AG08396 (cell line): ENCODE measurements around the gene MYBPHL.
"Not testable (repeated sequence)": the region's sequence is repeated elsewhere in the genome, so short reads cannot be mapped to it uniquely, and the experiment has no call there.

ENCODE experiments used
- DNase-seq: peaks from one replicate; pipeline ENCODE4 v3.0.0; 2012; ENCODE audit warnings: low spot score, mixed read lengths

Gene MYBPHL

GRCh38 chr1:109305991-109306390 is 820 bp downstream of the MYBPHL start:
- not testable (repeated sequence) for DNase-seq

GRCh38 chr1:109304226-109304920 is 2.4 kb downstream of the MYBPHL start:
- no peak for DNase-seq

DNA sequence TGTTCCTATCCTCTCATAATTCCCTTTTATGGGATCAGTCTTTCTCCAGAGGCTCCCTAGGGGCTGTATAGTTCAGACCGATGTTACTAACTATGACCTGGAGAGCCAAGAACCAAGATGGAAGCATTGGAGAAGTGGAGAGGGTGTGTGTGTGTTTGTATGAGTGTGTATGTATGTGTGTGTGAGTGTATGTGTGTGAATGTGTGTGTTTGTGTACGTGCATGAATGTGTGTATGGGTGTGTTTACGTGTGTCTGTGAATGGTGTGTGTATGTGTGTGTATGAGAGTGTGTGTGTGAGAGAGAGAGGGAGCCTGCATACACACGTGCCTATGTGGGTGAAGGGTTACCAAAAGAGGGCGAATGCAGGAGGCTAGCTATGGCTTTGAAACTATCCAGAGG is 4.9 kb downstream of the MYBPHL start:
- no peak for DNase-seq

DNA sequence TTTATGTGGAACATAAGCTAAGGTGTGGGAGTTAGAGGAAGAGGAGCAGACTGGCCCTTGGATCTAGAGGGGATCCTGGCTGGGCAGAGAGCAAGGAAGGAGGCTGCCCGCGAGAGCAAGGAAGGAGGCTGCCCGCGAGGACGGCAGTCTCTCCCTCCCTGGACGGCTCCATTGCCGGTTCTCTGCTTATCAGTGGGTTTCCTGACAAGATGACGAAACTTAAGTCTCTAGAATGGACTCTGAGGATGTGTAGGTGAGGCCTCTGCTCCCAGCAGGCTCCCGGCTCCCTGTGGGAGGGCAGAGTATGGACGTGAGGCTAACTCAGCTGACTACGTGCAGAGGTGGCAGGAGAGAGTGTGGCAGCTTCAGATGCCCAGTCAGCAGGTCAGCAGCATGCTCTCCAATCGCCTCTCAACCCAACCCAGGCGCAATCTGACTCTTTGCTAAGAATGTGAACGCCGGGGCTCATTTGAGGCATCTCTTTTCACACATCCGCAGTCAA is 6.1 kb downstream of the MYBPHL start:
- DNase-seq = no peak

DNA sequence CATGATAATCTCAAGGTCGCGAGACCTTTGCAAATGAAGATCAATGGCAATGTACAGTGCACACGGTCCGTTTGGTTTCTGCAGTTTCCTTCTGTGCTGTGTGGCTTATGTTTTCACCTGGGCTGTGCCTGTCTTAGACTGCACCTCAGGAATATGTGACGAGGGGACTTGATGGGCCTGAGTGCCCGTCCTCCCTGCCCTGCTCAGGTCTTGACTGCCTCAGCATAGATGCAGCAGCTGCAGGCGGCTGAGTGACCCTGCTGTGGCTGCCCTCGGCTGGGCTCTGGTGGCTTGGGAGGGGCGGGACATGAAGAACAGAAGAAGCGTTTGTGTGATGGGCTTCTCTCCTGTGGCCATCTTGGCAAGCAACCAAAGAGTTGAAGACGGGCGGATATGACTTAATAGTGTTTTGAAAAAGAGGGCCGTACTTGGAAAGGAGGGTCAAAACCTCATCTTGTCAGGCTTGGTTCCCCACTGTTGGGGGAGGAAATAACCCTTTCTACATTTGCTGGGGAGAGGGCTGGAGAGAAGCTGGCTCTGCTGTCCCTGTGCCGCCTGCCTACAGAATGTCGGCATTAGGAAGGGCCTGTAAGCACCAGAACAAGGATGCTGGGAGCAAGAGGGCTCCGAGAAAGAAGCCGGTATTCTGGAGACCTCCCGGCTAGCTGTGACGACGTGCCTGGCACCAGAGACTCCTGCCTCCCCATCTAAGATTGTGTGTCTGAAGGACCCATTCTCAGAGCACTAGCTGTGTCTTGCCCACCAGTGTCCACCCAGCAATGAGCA is 7.1 kb downstream of the MYBPHL start:
- DNase-seq = peak; percentile 46

GRCh38 chr1:109298666-109299557 is 7.9 kb downstream of the MYBPHL start:
- DNase-seq = peak; percentile 81

GRCh38 chr1:109296782-109297181 is 10.0 kb downstream of the MYBPHL start:
- DNase-seq = no peak

DNA sequence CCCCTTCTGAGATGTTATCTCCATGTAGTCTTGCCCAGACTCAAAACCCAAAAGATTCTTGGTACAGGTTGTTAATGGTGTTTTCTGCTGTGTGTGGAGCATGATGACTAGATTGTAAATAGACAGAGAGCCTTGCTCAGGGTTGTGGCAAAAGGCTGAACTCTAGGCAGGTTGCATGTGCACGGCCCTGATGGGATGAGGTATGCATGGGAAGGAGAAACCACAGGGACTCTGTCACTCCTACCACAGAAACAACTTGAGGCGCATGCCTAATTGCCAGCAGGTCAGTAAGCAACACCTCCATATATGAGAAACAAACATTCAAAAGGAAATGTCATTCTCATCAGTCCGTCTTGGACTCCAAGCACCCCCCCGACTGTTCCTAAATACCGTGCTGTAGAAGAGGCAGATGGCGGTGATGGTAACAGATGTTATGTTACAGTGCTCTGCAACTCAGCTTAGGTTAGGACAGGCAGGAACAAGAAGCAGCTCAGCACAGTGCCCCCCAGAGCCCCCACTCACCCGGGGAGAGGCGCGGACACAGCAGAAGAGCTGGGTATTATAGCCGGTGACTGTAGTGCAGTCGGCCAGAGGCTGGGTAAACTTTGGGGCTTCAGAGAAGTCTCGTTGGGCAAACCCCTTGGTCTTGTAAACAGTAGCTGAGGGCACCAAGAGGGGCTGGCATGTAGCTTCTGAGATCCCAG is 10.9 kb downstream of the MYBPHL start:
- no peak for DNase-seq

DNA sequence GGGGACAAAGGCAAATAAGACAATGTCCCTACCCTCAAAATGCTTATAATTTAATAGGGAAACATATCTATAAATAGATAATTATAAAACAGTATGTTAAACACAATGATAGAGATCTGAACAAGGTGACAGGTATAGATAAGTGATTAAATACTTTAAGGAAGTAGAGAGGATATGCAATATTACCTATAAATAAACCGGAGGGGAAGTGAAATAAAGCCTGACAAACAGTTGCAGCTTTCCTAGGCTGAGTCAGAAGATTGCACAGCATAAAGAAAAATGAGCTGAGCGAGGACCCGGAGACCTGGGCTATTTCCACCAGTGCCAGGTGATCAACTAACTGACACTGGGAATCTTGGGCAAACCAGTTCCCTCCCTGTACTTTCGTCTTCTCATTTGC is 12.3 kb downstream of the MYBPHL start:
- no peak for DNase-seq

DNA sequence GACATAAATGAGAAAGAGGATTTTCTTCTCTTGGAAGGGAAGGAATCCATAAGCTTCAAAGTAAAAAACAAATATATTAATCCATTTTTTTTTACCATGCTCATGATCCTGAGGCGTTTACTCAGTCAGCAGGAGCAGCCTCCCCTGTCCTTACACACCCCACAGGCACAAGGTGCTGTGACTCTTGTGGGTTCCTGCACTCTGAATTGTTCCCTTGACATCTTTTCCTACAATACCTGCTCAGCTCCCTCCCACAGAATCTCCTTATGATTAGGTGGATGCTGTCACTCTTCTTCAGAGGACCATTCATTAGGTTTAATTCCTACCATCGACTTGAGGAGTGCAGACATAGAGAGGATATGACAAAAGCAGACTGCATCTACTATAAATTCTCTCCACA is 13.8 kb downstream of the MYBPHL start:
- no peak for DNase-seq

GRCh38 chr1:109292364-109292763 is 14.4 kb downstream of the MYBPHL start:
- no peak for DNase-seq

DNA sequence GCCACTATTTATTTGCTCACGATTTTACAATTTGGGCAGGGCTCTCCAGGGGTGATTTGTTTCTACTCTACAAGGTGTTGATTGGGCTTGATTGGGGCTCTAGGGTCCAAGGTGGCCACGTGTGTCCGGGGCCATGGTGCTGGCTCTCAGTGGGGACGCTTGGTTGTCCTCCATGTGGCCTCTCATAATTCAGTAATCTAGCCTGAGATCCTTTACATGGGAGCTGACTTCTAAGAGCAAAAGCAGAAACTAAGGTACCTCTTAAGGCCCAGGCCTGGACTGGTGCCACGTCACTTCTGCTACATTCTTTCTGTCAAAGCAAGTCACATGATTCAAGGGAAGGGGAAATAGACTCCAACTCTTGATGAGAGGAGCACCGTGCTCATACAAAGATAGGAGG is 15.8 kb downstream of the MYBPHL start:
- DNase-seq = no peak

DNA sequence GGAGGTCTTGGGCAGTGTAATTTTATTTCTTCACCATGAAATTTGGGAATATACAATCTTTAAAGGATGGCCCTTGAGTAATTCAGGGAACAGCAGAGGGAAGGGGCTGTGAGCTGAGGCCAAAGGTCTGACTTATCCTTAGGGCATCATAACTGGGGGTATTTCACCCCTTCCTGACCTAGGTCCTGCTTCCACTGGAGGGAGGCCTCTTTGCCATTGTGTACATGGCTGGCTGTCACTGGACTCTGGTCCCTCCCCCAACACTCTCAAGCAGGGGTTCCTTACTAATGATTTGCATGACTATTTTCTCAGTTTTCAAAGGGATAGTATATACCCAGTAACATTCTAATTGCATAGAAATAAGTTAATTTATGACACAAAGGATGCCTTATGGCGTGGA is 16.7 kb downstream of the MYBPHL start:
- no peak for DNase-seq

DNA sequence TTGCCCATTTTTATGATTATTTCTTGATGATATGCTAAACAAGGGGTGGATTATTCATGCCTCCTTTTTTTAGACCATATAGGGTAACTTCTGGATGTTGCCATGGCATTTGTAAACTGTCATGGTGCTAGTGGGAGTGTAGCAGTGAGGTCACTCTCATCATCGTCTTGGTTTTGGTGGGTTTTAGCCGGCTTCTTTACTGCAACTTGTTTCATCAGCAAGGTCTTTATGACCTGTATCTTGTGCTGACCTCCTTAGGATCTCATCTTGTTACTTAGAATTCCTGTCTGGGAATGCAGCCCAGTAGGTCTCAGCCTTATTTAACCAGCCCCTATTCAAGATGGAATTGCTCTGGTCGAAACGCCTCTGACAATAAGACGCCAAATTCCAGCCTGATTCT is 20.0 kb downstream of the MYBPHL start:
- DNase-seq = not testable (repeated sequence)

DNA sequence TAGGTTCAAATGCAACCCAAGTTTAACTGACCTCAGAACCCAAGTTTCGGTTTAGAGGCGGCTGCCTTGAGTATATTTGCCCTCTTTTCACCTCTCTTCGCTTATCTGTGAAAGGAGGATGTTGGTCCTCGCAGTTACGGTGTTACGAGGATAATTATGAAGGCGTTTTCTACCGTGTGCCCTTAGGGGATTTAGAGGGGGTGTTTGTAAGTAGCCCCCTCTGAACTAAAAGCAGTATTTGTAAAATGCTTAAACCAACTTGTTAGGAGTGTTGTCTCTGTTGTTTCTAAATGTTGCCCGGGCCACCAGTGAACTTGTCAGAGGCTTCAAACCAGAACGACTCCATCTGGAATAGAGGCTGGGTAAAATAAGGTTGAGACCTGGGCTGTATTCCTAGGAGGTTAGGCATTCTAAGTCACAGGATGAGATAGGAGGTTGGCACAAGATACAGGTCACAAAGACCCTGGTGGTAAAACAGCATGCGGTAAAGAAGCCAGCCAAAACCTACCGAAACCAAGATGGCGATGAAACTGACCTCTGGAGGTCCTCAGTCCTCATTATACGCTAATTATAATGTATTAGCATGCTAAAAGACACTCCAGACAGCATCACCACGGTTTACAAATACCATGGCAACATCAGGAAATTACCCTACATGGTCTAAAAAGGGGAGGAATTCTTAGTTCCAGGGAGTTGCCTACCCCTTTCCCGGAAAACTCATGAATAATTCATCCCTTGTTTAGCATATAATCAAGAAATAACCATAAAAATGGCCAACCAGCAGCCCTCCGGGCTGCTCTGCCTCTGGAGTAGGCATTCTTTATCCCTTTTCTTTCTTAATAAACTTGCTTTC is 22.8 kb downstream of the MYBPHL start:
- DNase-seq = no peak

DNA sequence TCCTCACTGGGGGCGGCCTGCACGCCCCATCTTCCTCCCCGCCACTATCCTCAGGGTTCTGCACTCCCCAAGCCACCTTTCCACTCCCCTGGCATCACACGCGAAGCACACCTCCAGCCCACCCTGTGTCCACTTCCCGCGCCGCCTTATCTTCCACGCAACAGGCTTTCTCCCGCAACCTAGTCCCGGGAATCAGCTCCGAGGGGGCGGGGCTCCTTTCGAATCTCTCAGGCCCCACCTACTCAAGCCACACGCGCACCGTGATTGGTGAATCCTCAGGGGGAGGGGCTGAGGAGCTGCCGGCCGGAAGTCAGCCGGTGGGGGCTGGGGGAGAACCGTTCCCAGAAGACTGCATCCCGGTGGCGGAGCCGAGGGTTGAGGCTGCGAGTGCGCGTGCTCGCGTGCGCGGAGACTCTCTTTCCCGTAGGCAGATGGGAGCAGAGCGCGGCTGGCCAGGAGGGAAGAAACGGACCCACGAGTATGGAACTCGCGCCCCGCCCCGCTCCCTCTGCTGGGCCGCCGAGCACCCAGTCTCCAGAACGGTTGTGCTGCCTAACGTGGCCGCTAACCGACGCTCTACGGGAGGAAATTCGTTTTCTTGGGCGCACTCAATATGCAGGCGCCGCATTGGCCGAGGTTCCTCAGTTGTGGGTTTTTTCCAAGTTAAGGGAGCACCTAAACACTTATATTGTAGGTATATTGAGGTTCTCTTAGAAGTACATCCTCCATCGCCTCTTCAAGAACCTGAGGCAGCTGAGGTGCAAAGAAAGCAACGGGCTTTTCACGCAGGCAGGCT is 23.7 kb downstream of the MYBPHL start, which contains the start of gene PSRC1:
Gene PSRC1, minus strand, starts transcription at position 194 of the 796 bp plus-strand sequence.
- peak; percentile 97 for DNase-seq

GRCh38 chr1:109282497-109282951 is 24.3 kb downstream of the MYBPHL start:
- peak; percentile 7 for DNase-seq

- peak; percentile 14 for DNase-seq
Observed at GRCh38 chr1:109281680-109282496, 24.9 kb downstream of the MYBPHL start.

- no peak for DNase-seq
Observed at GRCh38 chr1:109280862-109281261, 25.9 kb downstream of the MYBPHL start.
